ENCODE measurements around the gene FGF14.

FGF14 gene

DNA sequence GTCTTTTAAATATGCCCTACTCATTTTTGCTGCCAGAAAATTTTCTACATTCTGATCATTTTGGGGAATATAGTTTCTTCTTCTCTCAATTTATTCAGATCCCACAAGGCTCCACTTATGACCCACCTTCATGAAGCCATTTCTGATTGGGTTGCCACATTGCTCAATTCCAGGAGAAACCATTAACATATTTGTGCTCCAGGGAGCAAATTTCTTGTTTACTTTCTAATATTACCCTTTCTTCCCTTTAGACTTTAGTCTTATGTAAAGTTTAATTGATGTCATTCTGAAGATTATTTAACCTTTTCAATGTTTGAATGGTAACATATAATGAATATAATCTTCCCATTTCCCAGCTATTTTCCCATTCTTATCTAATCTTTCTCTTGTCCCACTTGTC, 617.5 kb downstream of the FGF14 start:
- DNase-seq (ENCODE audit: low read depth): no peak

DNA sequence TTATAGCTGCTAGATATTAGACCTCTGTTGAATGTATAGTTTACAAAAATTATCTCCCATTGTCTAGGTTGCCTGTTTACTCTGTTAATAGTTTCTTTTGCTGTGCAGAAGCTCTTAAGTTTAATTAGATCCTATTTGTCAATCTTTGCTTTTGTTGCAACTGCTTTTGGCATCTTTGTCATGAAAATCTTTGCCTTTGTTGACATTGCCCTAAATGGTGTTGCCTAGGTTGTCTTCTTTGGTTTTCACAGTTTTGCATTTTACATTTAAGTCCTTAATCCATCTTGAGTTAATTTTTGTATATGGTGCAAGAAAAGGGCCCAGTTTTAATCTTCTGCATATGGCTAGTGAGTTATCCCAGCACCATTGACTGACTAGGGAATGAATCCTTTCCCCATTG, 618.3 kb downstream of the FGF14 start:
- DNase-seq (ENCODE audit: low read depth): no peak

- DNase-seq (ENCODE audit: low read depth): no peak
These were observed 621.6 kb downstream of the FGF14 start for GRCh38 chr13:101780211-101780610.

GRCh38 chr13:101779147-101779546, 622.7 kb downstream of the FGF14 start:
- DNase-seq (ENCODE audit: low read depth): no peak

DNA sequence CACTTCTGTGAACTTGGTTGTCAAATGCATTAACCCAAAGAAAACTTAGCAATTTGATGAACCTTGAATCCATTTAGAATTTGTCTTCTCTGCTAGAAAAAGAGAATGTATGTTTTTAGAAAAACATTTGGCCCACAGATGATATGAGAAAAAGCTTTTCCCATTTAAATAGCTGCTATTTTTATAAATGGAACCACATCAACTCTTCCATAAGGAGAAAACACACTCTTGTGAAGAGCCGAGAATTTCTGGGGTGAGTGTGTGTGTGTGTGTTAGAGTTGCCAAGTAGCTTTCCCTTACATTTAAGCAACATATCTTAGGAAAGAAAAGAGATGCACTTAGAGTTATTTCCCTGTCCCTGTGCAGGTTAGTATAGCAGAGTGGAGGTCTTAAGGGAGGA, 626.6 kb downstream of the FGF14 start:
- DNase-seq (ENCODE audit: low read depth): no peak

- no peak for DNase-seq (ENCODE audit: low read depth)
These were observed 627.5 kb downstream of the FGF14 start for GRCh38 chr13:101774393-101774792.

GRCh38 chr13:101773062-101773461, 628.8 kb downstream of the FGF14 start:
- no peak for DNase-seq (ENCODE audit: low read depth)

- DNase-seq (ENCODE audit: low read depth): no peak
These were observed 634.7 kb downstream of the FGF14 start for GRCh38 chr13:101767131-101767530.

GRCh38 chr13:101763191-101763590, 638.7 kb downstream of the FGF14 start:
- no peak for DNase-seq (ENCODE audit: low read depth)

- DNase-seq (ENCODE audit: low read depth): no peak
These were observed 644.3 kb downstream of the FGF14 start for GRCh38 chr13:101757446-101758039.

DNA sequence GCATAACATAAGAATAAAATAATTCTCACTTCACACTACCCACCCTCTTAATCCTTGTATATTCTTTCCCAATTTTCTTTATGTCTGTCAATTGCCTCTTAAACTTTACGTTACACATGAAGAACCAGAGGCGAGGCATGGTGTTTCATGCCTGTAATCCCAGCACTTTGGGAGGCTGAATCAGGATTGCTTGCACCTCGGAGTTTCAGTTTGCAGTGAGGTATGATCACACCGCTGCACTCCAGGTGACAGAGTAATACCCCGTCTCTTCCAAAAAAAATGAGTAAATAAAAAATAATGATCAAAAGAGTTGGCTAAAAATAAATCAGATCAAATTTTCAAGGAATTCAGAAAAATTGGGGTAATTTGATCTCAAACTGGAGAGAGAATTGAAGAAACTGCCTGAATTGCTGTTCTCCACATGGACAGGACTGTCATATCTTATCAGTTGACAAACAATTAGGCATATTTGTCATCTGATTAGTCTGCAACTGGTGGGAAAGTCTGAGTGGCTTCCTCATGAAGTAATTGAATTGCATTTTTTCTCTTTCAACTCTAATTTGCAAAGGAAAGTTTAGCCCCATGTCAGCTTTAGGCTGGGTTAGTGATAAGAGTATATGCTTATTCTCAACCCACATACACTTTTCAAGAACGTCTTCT, 646.5 kb downstream of the FGF14 start:
- DNase-seq (ENCODE audit: low read depth): no peak

DNA sequence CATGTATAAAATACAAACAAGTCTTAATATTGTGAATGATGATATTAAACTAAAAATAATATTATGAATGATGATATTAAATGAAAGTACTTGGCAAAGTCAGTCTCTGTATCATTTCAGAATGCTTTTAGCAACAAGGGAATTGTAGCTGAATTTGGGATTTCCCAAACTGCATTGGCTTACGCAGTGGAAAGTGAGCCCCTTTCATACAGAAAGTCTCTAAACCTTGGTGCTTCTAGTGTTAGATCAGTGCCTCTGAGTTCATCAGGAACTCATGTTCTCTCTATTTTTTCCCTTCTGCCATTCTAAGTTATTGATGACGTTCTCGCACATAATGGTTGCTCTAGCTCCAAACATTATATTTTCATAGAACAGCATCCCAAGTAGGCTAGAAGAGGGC, 649.4 kb downstream of the FGF14 start:
- no peak for DNase-seq (ENCODE audit: low read depth)

GRCh38 chr13:101751488-101751887, 650.4 kb downstream of the FGF14 start:
- no peak for DNase-seq (ENCODE audit: low read depth)

- DNase-seq (ENCODE audit: low read depth): no peak
These were observed 652.3 kb downstream of the FGF14 start for GRCh38 chr13:101749584-101749983.

DNA sequence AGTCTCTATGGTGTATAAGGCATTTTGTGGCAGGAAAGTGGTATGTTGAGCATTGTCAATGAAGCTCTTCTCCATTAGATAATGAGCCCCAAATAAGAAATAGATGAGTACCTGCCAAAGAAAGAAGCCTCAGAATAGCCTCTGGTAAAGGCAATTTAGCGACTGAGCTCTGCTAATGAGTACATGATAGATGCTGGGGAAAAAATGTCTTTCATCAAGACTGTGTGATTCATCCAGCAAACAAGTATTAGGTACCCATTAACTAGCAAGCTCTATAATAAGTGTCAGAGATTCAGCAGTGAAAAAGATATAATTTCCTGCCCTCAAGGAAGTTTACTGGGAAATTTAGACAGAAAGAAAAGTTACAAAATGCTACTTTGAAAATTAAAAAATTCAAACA, 654.8 kb downstream of the FGF14 start:
- DNase-seq (ENCODE audit: low read depth): no peak

GRCh38 chr13:101746513-101746912, 655.3 kb downstream of the FGF14 start:
- DNase-seq (ENCODE audit: low read depth): no peak

- DNase-seq (ENCODE audit: low read depth): no peak
These were observed 662.3 kb downstream of the FGF14 start for GRCh38 chr13:101739382-101740178.

DNA sequence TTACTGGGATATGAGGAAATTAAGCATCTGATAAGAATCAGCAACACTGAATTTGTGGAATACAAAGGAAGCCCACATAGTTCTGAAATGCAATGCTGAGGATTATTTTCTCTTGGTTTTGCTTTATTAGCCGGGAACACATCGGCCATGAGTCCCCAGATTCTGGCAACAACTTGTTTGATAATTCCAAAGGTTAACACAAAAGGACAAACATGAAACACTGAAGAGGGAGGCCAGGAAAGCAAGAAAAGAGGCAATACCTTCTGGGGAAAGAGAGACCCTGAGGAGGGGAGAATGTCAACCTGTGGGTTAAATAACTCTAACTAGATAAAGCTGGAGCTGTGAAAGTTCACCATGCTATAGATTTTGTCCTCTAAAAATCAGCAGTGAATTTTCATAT, 663.5 kb downstream of the FGF14 start:
- DNase-seq (ENCODE audit: low read depth): no peak

GRCh38 chr13:101736566-101736965, 665.3 kb downstream of the FGF14 start:
- no peak for DNase-seq (ENCODE audit: low read depth)

- DNase-seq (ENCODE audit: low read depth): no peak
These were observed 671.3 kb downstream of the FGF14 start for GRCh38 chr13:101730420-101731000.

DNA sequence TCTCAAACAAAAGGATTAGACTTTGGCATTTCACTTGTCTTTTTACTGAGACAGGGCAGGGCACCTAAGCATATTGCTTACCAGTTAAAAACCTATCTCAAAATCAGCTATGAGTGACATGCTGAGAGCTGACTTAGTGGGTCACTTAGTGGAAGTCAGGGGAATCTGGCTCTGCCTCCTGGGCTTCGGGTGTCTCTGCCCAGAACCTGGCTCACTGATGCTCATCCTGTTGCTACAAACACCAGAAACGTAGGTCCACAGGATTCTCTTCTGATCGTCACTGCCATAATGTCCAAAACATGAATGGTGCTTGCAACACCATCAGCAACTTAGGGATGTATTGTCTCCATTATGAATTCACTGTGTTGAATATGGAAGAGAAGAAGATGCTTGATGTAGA, 673.2 kb downstream of the FGF14 start:
- no peak for DNase-seq (ENCODE audit: low read depth)

DNA sequence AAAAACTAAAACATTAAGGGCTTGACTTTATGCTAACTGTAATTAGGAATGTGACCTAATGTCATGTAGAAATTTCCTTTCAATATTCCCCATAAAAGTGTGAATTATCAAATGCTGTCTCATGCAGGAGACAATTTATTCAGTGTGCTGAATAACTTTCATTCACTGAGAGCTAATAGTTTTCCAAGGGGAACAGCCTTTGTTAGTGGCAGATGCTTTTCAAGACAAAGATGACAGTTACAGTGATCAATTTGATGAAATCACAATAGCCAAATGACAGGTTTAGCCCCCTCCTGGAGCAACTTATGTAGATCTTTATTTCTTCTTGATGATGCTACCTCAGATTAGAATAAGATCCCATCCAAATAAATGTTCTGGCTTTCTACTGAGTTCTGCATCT, 673.8 kb downstream of the FGF14 start:
- no peak for DNase-seq (ENCODE audit: low read depth)

DNA sequence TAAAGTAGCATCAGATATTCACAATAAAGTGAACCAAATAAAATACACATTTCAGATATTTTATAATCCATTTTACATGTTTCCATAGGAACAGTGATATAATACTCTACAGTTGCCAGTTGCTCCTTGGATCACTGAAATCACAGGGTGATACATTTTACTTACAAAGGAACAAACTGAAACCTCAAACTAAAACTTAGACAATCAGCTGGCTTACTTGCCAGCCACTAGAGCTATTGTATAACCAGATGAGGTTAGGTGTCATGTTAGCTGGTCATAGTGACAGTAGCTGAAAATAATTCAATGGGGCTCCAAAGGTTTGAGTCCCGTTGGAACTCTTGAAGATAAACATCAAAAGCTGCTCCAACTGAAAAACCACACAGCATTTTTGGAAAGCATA, 674.7 kb downstream of the FGF14 start:
- no peak for DNase-seq (ENCODE audit: low read depth)
